Measurements from ENCODE around the gene RPL29. TPM values are rescaled to one million over a fixed set of nuclear protein-coding genes. Genes with fewer than 3 reads are reported as not detected.
A peak's percentile ranks its signal among the peaks of the same experiment; 100 is the strongest.

Gene RPL29
- total and polyA plus RNA-seq, 2 of the 13 experiments (the other 11 are each of a cell fraction or from before 2014, with no cell fraction given): 1,348 to 2,263 TPM

GRCh38 chr3:51982838-51983577 lies 12.7 kb downstream of the RPL29 start, which contains the start of gene ACY1 (continued):
- TF ChIP-seq ZUFSP (CRISPR knock-in tag; IDR thresholded peaks at IDR 0.05; ENCODE audit: borderline replicate concordance) (no peak), FOXP4 (CRISPR knock-in tag; IDR thresholded peaks at IDR 0.05) (peak; percentile 39), ZNF598 (CRISPR knock-in tag; IDR thresholded peaks at IDR 0.05; ENCODE audit: borderline replicate concordance) (peak; percentile 15; the same call in 1 of the 2 replicates), ZBTB49 (CRISPR knock-in tag; IDR thresholded peaks at IDR 0.05; ENCODE audit: borderline replicate concordance) (no peak), HMGXB3 (CRISPR knock-in tag; IDR thresholded peaks at IDR 0.05; ENCODE audit: borderline replicate concordance) (0 out of 2 replicates have a peak, but pooled peaks have one; percentile 45), CENPT (CRISPR knock-in tag; IDR thresholded peaks at IDR 0.05; ENCODE audit: low read depth) (no peak), THAP9 (CRISPR knock-in tag; IDR thresholded peaks at IDR 0.05; ENCODE audit: borderline replicate concordance) (peak; percentile 70), MTF1 (CRISPR knock-in tag; IDR thresholded peaks at IDR 0.05) (no peak), SCMH1 (CRISPR knock-in tag; IDR thresholded peaks at IDR 0.05; ENCODE audit: borderline replicate concordance) (no peak), ZNF839 (CRISPR knock-in tag; IDR thresholded peaks at IDR 0.05; ENCODE audit: borderline replicate concordance) (0 out of 2 replicates have a peak, but pooled peaks have one; percentile 34), MIER3 (CRISPR knock-in tag; IDR thresholded peaks at IDR 0.05; ENCODE audit: borderline replicate concordance) (no peak; the same call in 1 of the 2 replicates), HDAC1 (CRISPR knock-in tag; IDR thresholded peaks at IDR 0.05) (peak; percentile 96), ARNTL (CRISPR knock-in tag; IDR thresholded peaks at IDR 0.05) (peak; percentile 99)

All from HepG2 (cell line).